ENCODE results near the gene WDR87. TPM values are rescaled to one million over a fixed set of nuclear protein-coding genes. Genes with fewer than 3 reads are reported as not detected.

Gene WDR87
- total and polyA plus RNA-seq, 2 donors (not counting 3 experiments of a cell fraction or from before 2014, with no cell fraction given), result not detected

DNA sequence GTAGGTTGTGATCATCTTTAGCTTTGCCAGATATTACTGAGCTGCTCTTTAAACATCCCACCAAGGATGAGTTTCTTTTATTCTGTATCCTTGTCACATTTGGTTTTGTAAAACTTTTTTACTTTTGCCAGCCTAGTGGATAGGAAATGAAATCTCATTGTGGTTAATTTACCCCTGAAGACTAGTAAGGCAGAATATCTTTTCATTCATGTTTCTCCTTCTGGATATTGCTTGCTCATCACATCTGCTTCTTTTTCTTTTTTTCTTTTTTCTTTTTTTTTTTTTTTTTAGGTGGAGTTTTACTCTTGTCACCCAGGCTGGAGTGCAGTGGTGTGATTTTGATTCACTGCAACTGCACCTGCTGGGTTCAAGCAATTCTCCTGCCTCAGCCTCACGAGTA, 32.0 kb upstream of the WDR87 start:
- Histone ChIP-seq H3K9me1 (replicated peaks; ENCODE audit: control insufficient read depth, extremely low read depth, insufficient read depth, low read length) (no peaks in the 10 kb centered on the region), H3K4me2 (ENCODE audit: insufficient read depth, low read length) (no peak overlapping the region), H3K27ac (ENCODE audit: insufficient read depth, low read depth, low read length) (no peak overlapping the region), H3K9me3 (replicated peaks; ENCODE audit: control insufficient read depth, insufficient read depth, low read length) (no peaks in the 10 kb centered on the region), H3K36me3 (ENCODE audit: control insufficient read depth in 2 of 2, extremely low read depth in 1 of 2, insufficient read depth in 2 of 2, low read length in 2 of 2) (no peaks in the 10 kb centered on the region), H3K79me2 (ENCODE audit: control insufficient read depth, insufficient read depth, low read length) (peaks cover 51% of the 10 kb centered on the region), H4K20me1 (replicated peaks; ENCODE audit: control insufficient read depth, extremely low read depth, insufficient read depth, low read length) (no peaks in the 10 kb centered on the region), H3K4me3 (replicated peaks in 1 of 3; ENCODE audit: insufficient read depth in 1 of 3, low read depth in 1 of 3, low read length in 3 of 3) (no peak overlapping the region), H3K27me3 (ENCODE audit: control insufficient read depth in 2 of 2, insufficient read depth in 2 of 2, low read length in 2 of 2) (no peaks in the 10 kb centered on the region), H2AFZ (ENCODE audit: low read depth, low read length) (no peak overlapping the region), H3K9ac (replicated peaks; ENCODE audit: extremely low read depth, insufficient read depth, low read length) (no peak overlapping the region), H3K4me1 (ENCODE audit: control insufficient read depth, extremely low read depth, insufficient read depth, low read length) (peaks cover 2% of the 10 kb centered on the region)
- TF ChIP-seq EZH2 (IDR thresholded peaks at IDR 0.05; ENCODE audit: borderline replicate concordance, low read depth, low read length, severe bottlenecking) (no peak), FOS (IDR thresholded peaks at IDR 0.05; ENCODE audit: borderline replicate concordance, insufficient read depth, low read length) (no peak), POLR2AphosphoS5 (IDR thresholded peaks at IDR 0.05; ENCODE audit: insufficient read depth, low read depth, low read length) (no peak), JUN (IDR thresholded peaks at IDR 0.05; ENCODE audit: borderline replicate concordance, insufficient read depth, insufficient read length, low read depth) (no peak), MYC (IDR thresholded peaks at IDR 0.05; ENCODE audit: low read depth, low read length) (no peak), POLR2A (IDR thresholded peaks at IDR 0.05; ENCODE audit: low read depth, low read length) (no peak), GATA2 (IDR thresholded peaks at IDR 0.05; ENCODE audit: insufficient read depth, insufficient read length, low read depth, low read length) (no peak)
- TF ChIP-seq, protein P1, sequence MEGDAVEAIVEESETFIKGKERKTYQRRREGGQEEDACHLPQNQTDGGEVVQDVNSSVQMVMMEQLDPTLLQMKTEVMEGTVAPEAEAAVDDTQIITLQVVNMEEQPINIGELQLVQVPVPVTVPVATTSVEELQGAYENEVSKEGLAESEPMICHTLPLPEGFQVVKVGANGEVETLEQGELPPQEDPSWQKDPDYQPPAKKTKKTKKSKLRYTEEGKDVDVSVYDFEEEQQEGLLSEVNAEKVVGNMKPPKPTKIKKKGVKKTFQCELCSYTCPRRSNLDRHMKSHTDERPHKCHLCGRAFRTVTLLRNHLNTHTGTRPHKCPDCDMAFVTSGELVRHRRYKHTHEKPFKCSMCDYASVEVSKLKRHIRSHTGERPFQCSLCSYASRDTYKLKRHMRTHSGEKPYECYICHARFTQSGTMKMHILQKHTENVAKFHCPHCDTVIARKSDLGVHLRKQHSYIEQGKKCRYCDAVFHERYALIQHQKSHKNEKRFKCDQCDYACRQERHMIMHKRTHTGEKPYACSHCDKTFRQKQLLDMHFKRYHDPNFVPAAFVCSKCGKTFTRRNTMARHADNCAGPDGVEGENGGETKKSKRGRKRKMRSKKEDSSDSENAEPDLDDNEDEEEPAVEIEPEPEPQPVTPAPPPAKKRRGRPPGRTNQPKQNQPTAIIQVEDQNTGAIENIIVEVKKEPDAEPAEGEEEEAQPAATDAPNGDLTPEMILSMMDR (IDR thresholded peaks at IDR 0.05; ENCODE audit: extremely low read depth in 1 of 2, insufficient read depth in 1 of 2, low read depth in 1 of 2, low read length in 2 of 2), result no peak
- TF ChIP-seq, protein P2, sequence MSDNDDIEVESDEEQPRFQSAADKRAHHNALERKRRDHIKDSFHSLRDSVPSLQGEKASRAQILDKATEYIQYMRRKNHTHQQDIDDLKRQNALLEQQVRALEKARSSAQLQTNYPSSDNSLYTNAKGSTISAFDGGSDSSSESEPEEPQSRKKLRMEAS (IDR thresholded peaks at IDR 0.05; ENCODE audit: insufficient read depth, insufficient read length), result no peak
- intact Hi-C loops (cut with micrococcal nuclease), result no loop called here
- DNase-seq (ENCODE audit: low read depth, low spot score), result no peak
- no peak for FAIRE-seq
- ChIA-PET POLR2A (no interaction called here), CTCF (interaction anchor here (2.3 kb wide), 1 partner anchor 12 kb away, joined by 5 read pairs; no protein-coding TSS in a partner anchor)
- dilution Hi-C loops (cut with MboI; ENCODE audit: extremely low pct_ligation_motif_present, low sequenced_read_pairs), result no loop called here
- BruUV-seq (replicated peaks), result no TSS peak

Measured in endothelial cell of umbilical vein (primary cell).